NOMO-1 treated with DMSO at 0.1 percent for 48 hours (cell line): Measurements from ENCODE around the gene SLC1A5.

ENCODE experiments used
- DNase-seq: peaks from one replicate; lab custom pipeline; 2025; ENCODE audit not compliant: unreplicated experiment; lab: John Stamatoyannopoulos, UW

The SLC1A5 gene

GRCh38 chr19:46745030-46745429, 43.4 kb downstream of the SLC1A5 start:
- DNase-seq = no peak

GRCh38 chr19:46744005-46744691, 44.2 kb downstream of the SLC1A5 start:
- DNase-seq = no peak

GRCh38 chr19:46742926-46743480, 45.4 kb downstream of the SLC1A5 start:
- no peak for DNase-seq

GRCh38 chr19:46741447-46741846, 46.9 kb downstream of the SLC1A5 start:
- no peak for DNase-seq

- no peak for DNase-seq
Observed at GRCh38 chr19:46739290-46739771, 49.1 kb downstream of the SLC1A5 start.

GRCh38 chr19:46737761-46738171, 50.6 kb downstream of the SLC1A5 start:
- no peak for DNase-seq

GRCh38 chr19:46737298-46737654, 51.1 kb downstream of the SLC1A5 start:
- no peak for DNase-seq

GRCh38 chr19:46736531-46737297, 51.7 kb downstream of the SLC1A5 start:
- no peak for DNase-seq

GRCh38 chr19:46733690-46734292, 54.6 kb downstream of the SLC1A5 start:
- peak; percentile 82 for DNase-seq

GRCh38 chr19:46732966-46733689, 55.3 kb downstream of the SLC1A5 start:
- peak; percentile 82 for DNase-seq

GRCh38 chr19:46732172-46732938, 56.0 kb downstream of the SLC1A5 start:
- DNase-seq = no peak

GRCh38 chr19:46731584-46731983, 56.8 kb downstream of the SLC1A5 start:
- DNase-seq = no peak

GRCh38 chr19:46731007-46731501, 57.3 kb downstream of the SLC1A5 start:
- peak; percentile 89 for DNase-seq

GRCh38 chr19:46730595-46730994, 57.8 kb downstream of the SLC1A5 start:
- DNase-seq = no peak

GRCh38 chr19:46730187-46730586, 58.2 kb downstream of the SLC1A5 start:
- DNase-seq = no peak

- DNase-seq = no peak
Observed at GRCh38 chr19:46729696-46730095, 58.7 kb downstream of the SLC1A5 start.

- DNase-seq = peak; percentile 33
Observed at GRCh38 chr19:46728693-46729339, 59.6 kb downstream of the SLC1A5 start.

GRCh38 chr19:46728208-46728607, 60.2 kb downstream of the SLC1A5 start:
- DNase-seq = no peak

- DNase-seq = no peak
Observed at GRCh38 chr19:46727757-46728156, 60.6 kb downstream of the SLC1A5 start.
